Renal cortex interstitium (tissue), 11 donors: ENCODE data around the gene CALD1. TPM values are rescaled to one million over a fixed set of nuclear protein-coding genes. Genes with fewer than 3 reads are reported as not detected.

Experiments
- DNase-seq, 11 donors: peaks; one replicate each; pipeline ENCODE4 v3.0.0-alpha.2; 2013; ENCODE audit warnings: low read depth in 9 of 11, low spot score in 4 of 11; ENCODE audit errors: extremely low read depth in 1 of 11
- polyA plus RNA-seq, 3 donors: library from polyadenylated mRNA; unstranded; fragments of 120-200 nt; gene quantifications; one replicate each; pipeline ENCODE4 v1.2.1, GENCODE V29; 2013; ENCODE audit not compliant: insufficient read length in 3 of 3

The CALD1 gene
- polyA plus RNA-seq, 3 donors = 220 to 274 (median 274) TPM

DNA sequence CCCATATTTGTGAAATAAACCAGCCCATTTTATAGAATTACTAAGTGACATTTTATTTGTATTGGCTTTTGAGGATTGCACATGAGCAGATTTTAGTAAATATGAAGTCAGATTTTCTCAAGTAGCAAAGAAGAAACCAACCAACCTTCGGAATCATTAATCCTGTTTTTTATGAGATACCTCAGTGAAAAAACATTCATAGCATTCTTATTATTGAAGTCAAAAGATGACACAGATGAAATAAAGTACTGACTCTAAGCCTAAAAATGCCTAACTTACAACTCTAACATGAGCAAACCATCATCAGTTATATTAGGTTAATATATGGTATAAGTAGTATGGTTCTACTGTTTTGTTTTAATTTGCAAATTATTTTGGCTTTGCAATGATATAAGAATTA, 147.0 kb downstream of the CALD1 start:
- DNase-seq = no peak

DNA sequence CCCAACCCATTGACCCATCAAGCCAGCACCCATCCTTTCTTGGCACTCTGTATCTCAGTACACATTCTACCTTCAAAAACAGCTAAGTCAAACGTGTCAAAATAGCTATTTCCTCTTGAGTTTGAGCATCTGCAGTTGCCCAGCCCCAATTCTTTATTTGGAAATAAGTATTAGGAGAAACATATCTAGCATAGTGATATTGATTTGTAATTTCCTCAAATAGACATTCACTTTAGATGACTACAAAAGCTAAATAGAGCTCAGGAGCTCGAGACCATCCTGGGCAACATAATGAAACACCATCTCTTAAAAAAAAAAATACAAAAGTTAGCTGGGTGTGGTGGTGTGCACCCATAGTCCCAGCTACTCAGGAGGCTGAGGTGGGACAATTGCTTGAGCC, 147.6 kb downstream of the CALD1 start:
- DNase-seq = no peak

DNA sequence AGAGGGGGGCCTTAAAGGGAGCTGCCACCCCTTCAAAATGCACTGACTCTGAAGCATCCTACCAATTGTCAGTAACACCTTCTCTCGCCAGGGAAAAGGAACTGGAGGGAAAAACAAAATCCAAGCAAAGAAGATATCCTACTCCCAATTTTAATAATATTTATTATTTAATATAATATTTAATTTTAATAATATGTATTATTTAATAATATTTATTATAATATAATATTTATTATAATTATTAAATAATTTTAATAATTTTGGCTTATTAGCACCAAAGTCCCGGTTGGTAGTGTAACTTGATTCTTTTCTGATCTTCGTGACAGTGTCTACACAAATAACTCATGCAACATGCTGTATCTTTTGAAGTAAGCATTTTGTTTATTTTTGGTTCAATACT, 148.3 kb downstream of the CALD1 start:
- DNase-seq = no peak

DNA sequence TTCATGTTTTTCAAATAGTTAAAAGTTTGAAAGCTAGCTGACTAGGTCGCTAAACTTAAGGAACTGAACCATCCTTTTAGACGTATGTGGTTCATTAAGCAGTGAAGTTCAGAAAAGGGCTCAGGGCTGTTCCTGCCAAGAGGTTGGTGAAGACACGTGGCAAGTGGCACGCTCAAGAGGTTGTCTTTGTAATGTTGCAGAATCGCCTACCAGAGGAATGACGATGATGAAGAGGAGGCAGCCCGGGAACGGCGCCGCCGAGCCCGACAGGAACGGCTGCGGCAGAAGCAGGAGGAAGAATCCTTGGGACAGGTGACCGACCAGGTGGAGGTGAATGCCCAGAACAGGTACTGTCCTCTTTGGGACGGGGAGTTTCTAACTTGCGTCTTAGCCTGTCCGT, 149.1 kb downstream of the CALD1 start:
- no peak for DNase-seq

DNA sequence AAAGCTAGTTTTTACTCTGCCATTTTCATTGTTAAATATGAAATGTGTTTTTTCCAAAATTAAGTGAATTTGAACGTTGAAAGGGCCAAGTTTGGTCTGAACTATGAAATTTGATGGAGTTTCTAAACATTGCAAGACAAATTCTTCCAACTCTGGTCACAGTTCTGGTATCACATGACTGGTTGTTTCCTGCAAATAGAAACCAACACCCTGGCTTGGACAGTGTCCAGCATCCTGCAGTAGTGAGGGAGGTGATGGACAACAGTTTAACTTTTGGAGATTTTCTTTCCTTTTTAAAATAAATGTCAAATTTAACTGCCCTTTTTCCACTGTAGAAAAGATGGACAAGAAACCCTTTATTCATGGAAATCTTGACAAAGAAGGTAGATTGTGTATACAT, 152.1 kb downstream of the CALD1 start:
- no peak for DNase-seq

DNA sequence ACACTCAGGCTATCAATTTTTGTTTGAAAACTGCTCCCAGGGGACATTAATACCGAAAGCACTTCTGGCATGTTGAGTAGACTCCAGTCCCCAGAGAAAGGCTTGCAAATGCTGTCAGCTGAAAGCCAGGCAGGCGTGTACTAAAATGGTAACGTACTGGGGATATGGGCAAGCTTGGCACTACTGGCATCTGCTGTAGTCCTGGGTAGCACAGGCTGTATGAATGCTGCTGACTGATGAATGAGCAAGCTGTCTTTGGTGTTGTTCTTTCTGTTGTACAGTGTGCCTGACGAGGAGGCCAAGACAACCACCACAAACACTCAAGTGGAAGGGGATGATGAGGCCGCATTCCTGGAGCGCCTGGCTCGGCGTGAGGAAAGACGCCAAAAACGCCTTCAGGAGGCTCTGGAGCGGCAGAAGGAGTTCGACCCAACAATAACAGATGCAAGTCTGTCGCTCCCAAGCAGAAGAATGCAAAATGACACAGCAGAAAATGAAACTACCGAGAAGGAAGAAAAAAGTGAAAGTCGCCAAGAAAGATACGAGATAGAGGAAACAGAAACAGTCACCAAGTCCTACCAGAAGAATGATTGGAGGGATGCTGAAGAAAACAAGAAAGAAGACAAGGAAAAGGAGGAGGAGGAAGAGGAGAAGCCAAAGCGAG, 153.4 kb downstream of the CALD1 start:
- no peak for DNase-seq

DNA sequence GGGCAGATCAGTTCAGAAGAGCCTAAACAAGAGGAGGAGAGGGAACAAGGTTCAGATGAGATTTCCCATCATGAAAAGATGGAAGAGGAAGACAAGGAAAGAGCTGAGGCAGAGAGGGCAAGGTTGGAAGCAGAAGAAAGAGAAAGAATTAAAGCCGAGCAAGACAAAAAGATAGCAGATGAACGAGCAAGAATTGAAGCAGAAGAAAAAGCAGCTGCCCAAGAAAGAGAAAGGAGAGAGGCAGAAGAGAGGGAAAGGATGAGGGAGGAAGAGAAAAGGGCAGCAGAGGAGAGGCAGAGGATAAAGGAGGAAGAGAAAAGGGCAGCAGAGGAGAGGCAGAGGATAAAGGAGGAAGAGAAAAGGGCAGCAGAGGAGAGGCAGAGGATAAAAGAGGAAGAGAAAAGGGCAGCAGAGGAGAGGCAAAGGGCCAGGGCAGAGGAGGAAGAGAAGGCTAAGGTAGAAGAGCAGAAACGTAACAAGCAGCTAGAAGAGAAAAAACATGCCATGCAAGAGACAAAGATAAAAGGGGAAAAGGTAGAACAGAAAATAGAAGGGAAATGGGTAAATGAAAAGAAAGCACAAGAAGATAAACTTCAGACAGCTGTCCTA, 154.1 kb downstream of the CALD1 start:
- DNase-seq = no peak

DNA sequence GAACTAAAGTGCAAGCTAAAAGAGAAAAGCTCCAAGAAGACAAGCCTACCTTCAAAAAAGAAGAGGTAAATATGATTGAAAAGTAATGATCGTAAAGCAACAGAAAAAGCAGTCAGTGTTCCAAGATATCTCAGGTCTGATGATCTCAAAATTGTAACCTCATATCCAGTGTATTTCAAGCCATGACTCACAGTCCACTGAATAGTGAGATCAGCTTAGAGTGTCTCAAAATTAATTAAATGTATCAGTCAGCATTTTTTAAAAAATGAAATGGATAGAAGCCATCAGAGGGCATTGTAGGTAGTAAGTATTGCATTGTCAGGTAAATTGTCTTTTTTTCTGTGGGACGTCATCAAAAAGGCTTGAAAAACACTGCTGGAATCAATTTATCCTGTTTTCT, 156.3 kb downstream of the CALD1 start:
- DNase-seq = no peak

DNA sequence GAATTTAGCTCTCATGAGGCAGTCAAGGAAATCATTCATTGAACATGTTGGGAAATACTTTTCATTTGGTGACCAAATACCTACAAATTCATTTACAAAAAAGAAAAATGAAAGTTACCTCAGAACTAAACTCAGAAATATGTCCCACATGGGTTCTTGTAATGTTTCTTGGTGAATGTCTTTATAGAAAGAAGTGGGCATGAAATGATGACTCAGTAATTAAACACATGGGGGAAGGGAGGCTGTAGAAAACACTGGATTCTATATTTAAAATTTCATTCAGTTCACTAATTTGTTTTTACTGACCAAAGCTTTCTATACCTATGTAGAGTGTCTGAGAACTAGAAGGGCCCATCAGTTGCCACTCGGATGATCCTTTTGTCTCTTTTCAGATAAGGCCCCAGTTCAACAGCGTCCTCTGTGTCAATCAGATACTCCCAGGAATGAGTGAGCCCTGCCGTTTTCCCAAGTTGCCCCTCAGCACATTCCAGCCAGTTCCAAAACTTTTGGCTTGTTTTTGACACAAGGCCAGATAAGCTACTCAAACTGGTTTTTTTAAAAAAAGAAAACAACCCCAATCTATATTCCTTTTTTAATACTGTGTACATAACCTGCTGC, 157.6 kb downstream of the CALD1 start:
- DNase-seq = no peak

DNA sequence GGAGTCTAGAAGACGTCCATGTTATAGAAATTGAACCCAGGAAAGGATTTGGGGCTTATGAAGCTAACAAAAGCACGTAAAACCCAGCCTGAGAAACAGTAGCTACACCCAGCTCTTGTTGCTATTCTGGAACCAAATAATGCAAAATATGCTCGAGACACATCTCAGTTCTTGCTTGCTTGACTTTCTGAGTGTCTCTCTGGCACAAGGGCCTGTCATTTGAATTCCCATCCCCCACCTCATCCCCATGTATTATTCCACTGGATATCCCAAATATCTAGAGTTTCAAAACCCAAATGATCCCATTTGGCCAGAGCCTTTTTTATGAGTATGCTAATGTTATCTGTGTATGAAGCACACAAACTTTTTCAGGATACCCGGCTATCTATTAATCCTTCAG, 158.7 kb downstream of the CALD1 start:
- DNase-seq = no peak

DNA sequence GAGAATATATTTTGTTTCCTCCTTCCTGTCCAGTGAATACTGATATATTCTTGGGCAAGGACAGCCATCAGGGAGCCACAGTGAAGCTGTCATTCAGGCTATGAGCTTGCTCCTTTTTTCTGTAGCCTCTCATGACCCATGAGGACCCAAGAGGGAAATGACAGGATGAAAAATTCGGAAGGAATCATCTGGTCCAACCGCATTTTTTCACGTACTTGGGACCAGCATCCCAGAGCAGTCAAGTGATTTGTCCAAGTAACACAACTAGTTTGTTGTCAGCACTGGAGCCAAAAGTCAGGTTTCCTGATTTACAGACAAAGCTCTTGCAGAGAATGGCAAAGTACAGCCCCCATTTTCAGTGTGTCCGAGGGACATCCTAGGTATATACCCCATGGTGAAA, 159.7 kb downstream of the CALD1 start:
- DNase-seq = no peak

DNA sequence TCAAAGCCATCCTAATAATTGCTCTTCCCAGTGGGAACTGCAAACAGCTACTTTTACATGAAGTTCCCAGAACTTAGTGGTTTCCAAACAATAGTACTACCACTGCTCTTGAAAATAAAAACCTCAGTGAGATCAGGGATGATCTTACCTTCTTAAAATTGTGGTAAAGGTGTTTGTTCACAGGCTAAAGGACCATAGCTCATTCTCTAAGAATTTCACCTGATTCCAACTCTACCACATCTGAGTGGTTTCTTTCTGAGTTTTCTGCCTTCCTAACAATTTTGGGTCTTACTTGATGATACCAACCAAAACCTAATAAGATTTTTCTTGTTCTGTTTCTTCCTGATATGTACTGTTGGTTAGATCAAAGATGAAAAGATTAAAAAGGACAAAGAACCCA, 161.3 kb downstream of the CALD1 start:
- DNase-seq = no peak

DNA sequence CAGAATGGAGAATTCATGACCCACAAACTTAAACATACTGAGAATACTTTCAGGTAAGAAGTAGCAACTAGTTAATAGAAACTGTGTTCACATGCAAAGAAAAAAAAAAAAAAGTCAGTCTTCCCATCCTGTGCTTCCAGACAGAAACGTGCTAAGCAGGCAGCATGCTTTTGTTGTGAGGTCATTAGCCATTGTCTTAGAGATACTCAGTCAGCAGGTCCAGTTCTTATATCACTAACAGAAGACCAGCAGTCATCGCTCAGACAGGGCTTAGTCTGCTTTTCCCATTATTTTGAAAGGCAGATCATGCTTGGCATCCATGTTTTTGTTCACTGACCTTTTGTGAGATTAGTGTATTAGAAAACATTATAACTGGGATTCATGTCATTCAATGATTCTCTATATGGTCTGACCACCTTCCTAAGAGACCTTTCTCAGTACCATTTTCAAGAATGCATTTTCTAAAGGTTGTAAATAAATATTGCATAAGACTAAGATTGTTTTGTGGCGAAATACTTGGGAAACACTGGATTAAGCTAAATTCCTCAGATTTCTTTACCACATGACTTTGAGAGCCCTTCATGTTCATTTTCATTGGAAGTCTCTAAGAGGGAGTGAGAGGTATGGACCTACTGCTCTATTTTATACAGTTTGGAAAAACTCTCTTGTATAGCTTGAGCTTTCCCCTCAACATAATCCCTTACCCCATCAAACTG, 161.9 kb downstream of the CALD1 start:
- DNase-seq = no peak

DNA sequence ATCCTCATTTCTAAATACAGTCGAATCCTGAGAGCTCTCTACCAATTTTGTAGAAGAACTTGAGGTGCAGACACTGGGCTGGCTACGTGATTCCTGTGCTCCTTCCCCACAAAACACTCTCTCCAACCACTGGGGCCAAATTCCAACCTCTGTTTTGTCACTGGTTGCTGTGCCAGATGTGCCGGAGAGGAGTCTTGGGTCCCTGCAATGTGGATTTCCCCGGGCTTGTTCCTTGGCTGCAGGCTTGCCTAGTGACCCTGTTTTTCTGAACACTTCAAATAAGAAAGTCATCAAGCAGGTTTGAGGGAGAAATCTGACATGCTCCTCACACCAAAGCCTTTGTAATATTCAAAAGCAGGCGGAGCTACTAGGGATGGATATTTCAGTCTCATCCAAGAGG, 162.5 kb downstream of the CALD1 start:
- no peak for DNase-seq

DNA sequence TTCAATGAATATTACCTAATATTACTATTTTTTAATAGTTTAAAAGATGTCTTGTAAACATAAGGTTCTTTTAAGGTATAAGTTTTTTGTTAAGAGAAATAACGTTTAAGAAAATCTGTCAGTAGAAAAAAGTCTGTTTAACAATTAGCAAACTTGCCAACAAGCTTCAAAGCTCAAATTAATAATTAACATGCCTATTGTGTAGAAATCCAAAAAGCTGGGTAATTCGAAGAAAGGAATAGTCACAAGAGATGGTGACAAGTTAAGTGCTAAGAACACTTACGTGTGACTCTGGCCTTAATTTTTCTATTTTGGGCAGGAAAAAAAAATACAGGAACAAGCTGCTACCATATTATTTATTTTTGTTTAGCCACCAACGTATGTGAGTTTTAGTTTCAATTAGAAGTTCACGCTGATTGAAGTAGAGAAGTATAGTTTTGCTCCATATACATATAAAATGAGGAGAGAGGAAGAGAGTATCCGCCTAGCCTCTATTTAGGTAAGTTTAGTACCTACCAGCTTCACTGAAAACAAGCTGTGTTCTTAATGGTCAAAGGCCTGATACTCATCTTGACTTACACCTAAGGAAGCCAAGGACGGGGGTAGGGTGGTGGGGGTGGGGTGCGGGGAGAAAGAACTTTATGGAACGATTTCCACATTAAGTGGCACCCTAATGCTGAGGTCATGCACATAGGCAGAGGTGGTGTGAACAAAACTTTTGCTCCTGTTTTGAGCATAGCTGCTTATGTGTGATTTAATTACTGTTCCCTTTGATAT, 163.4 kb downstream of the CALD1 start:
- no peak for DNase-seq

DNA sequence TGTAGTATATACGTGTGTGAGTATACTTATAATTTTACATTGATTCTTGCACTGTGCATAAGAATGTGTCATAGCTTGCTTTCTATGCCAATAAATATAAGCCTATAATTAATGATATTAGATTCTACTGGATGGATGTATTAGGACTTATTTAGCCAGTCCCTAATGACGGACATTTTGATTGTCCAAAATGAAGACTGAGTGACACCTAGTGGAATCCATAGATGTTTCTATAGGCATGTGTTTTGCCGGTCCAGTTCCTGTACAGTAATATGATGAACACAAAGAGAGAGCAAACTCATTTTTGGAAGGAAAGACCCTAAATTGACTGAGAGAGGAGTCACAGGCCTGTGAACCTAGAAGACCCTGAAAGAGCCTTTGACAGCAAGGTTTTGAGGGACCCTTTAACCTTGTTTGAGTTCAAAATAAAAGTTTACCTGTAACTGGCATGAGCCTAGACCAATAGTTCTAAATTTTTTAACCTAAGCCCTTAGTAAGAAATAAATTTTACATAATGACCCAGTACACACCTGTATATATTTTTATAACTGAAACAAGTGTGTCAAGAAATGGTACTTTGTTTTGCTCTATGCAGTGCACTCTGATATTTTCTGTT, 164.5 kb downstream of the CALD1 start:
- DNase-seq = peak in 2 of 11 donors; percentile 24 to 38

DNA sequence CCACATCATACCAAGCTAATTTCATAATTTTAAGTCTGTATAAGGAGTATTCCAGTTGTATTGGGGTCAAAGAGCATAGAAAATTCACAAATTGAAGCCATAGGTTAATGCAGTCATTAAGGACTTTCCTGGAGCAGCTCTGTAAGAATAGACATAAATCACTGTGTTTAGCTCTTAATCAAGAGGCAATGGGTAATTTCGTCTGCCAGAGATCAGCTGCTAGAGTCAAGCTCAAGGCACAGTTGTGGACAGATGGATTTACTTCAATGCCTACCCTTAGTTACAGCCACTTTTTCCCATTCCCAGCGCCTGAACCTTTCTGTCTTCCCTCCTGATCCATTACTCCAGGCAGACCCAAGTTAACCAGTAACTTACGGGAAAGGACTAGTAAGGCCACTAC, 166.3 kb downstream of the CALD1 start:
- DNase-seq = no peak

DNA sequence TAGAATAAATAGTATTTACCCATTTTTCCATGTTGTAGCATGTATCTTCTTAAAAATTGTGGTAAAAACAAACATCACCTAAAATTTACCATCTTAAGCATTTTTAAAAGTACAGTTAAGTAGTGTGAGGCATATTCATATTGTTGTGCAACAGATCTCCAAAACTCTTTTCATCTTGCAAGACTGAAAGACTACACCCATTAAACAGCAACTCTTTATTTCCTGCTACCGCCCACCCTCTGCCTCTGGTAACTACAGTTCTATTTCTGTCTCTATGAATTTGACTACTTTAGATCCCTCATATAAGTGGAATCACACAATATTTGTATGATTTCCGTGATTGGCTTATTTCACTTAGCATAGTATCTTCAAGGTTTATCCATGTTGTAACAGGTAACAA, 166.8 kb downstream of the CALD1 start:
- no peak for DNase-seq

DNA sequence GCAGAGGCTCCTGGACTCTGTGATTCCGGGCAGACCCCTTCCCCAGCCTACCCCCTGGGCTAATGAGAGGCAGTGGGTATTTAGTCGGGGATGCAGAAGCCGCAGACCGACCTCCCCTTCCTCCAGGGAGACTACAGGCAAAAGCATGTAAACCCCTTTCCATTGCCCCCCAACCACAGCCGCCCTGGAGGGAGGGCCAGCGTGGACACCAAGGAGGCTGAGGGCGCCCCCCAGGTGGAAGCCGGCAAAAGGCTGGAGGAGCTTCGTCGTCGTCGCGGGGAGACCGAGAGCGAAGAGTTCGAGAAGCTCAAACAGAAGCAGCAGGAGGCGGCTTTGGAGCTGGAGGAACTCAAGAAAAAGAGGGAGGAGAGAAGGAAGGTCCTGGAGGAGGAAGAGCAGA, 167.9 kb downstream of the CALD1 start:
- no peak for DNase-seq
